IMR-90 (cell line): ENCODE results near the gene RIBC1. TPM values are rescaled to one million over a fixed set of nuclear protein-coding genes. Genes with fewer than 3 reads are reported as not detected.

Source experiments
- ATAC-seq: fragments of 200-7000 bp; cut with Tn5 transposase; 2 replicates; pipeline ENCODE4 v1.9.1; 2020; ENCODE audit warnings: low read depth, mild to moderate bottlenecking, moderate library complexity
- BruUV-seq: library from RNA; stranded (reverse); fragments of 400-500 nt; replicated peaks from 2 replicates; lab custom pipeline; 2021; lab: Mats Ljungman, UMichigan
- CTCF ChIA-PET: fragments of 300-600 bp; formaldehyde crosslinking; extraction: SDS; loops from one replicate; lab custom pipeline; 2021; ENCODE audit warnings: antibody characterized with exemption; lab: Yijun Ruan, JAX
- POLR2A ChIA-PET: fragments of 300-600 bp; sonication (Branson Sonifier 250); formaldehyde crosslinking; loops from one replicate; lab custom pipeline; 2022; ENCODE audit warnings: antibody characterized with exemption; ENCODE audit not compliant: unreplicated experiment; lab: Charles Lee
- DNase-seq: peaks from one replicate; pipeline ENCODE4 v3.0.0; 2013
- H2AFZ ChIP-seq: replicated peaks from 2 replicates; pipeline ENCODE3; 2013; ENCODE audit warnings: low read length, mild to moderate bottlenecking; ENCODE audit not compliant: poor library complexity
- H2AK5ac ChIP-seq: 2 replicates; pipeline ENCODE4 v1.6.1; 2013; ENCODE audit warnings: low read depth, low read length, inconsistent platforms
- H2AK9ac ChIP-seq: replicated peaks from 2 replicates; pipeline ENCODE3; 2013; ENCODE audit warnings: mild to moderate bottlenecking, low read depth, low read length, moderate library complexity; ENCODE audit not compliant: poor library complexity
- H2BK120ac ChIP-seq: 2 replicates; pipeline ENCODE4 v1.6.1; 2013; ENCODE audit warnings: low read depth, low read length, inconsistent platforms
- H2BK15ac ChIP-seq: 3 replicates; pipeline ENCODE4 v1.6.1; 2013; ENCODE audit warnings: low read depth, low read length, inconsistent platforms
- H2BK20ac ChIP-seq: 2 replicates; pipeline ENCODE4 v1.6.1; 2013; ENCODE audit warnings: low read depth, mild to moderate bottlenecking, inconsistent platforms, low read length, moderate library complexity
- H2BK5ac ChIP-seq: 2 replicates; pipeline ENCODE4 v1.6.1; 2013; ENCODE audit warnings: mild to moderate bottlenecking, low read depth, low read length, inconsistent platforms; ENCODE audit not compliant: poor library complexity, severe bottlenecking
- H3K14ac ChIP-seq: replicated peaks from 2 replicates; pipeline ENCODE4 v1.6.1; 2013; ENCODE audit warnings: low read depth, low read length, inconsistent platforms
- H3K18ac ChIP-seq: 2 replicates; pipeline ENCODE4 v1.6.1; 2013; ENCODE audit warnings: low read depth, low read length, control low read depth
- H3K23ac ChIP-seq: 2 replicates; pipeline ENCODE4 v1.6.1; 2013; ENCODE audit warnings: low read depth, low read length, inconsistent platforms
- H3K27ac ChIP-seq: 2 replicates; pipeline ENCODE4 v1.5.1; 2013; ENCODE audit warnings: mild to moderate bottlenecking, control low read depth, low read length; ENCODE audit not compliant: insufficient read depth
- H3K27me3 ChIP-seq: 2 replicates; pipeline ENCODE4 v1.6.1; 2013; ENCODE audit warnings: low read length; ENCODE audit not compliant: control insufficient read depth, insufficient read depth
- H3K36me3 ChIP-seq: 2 replicates; pipeline ENCODE4 v1.6.1; 2013; ENCODE audit warnings: low read length, mixed read lengths; ENCODE audit not compliant: control insufficient read depth, insufficient read depth
- H3K4ac ChIP-seq: 2 replicates; pipeline ENCODE4 v1.6.1; 2013; ENCODE audit warnings: low read depth, low read length, inconsistent platforms
- H3K4me1 ChIP-seq: 2 replicates; pipeline ENCODE4 v1.6.1; 2013; ENCODE audit warnings: low read length, mixed read lengths; ENCODE audit not compliant: control insufficient read depth, insufficient read depth
- H3K4me2 ChIP-seq: 2 replicates; pipeline ENCODE4 v1.6.1; 2013; ENCODE audit warnings: low read depth, mild to moderate bottlenecking, control low read depth, low read length, moderate library complexity
- H3K4me3 ChIP-seq: 2 replicates; pipeline ENCODE4 v1.5.1; 2013; ENCODE audit warnings: low read depth, mild to moderate bottlenecking, control low read depth, low read length, moderate library complexity; ENCODE audit not compliant: insufficient read depth
- H3K56ac ChIP-seq: 2 replicates; pipeline ENCODE4 v1.6.1; 2013; ENCODE audit warnings: low read length, inconsistent platforms; ENCODE audit not compliant: insufficient read depth; ENCODE audit errors: extremely low read depth
- H3K79me1 ChIP-seq, 2 experiments: 2 replicates each; pipeline ENCODE4 v1.6.1; 2013; ENCODE audit warnings: low read length in 2 of 2, inconsistent platforms in 1 of 2, low read depth in 1 of 2
- H3K9ac ChIP-seq: 2 replicates; pipeline ENCODE4 v1.6.1; 2013; ENCODE audit warnings: low read depth, low read length, control low read depth
- H3K9me1 ChIP-seq: 2 replicates; pipeline ENCODE4 v1.6.1; 2013; ENCODE audit warnings: low read length, inconsistent platforms; ENCODE audit not compliant: insufficient read depth
- H3K9me3 ChIP-seq: 2 replicates; pipeline ENCODE4 v1.6.1; 2013; ENCODE audit warnings: low read length; ENCODE audit not compliant: control insufficient read depth, insufficient read depth
- H4K20me1 ChIP-seq: 2 replicates; pipeline ENCODE4 v1.6.1; 2013; ENCODE audit warnings: low read length, inconsistent platforms; ENCODE audit not compliant: insufficient read depth
- H4K5ac ChIP-seq: 2 replicates; pipeline ENCODE4 v1.6.1; 2013; ENCODE audit warnings: mild to moderate bottlenecking, low read depth, low read length, control low read depth
- H4K8ac ChIP-seq, 2 experiments: 2 replicates each; pipeline ENCODE4 v1.6.1; 2013; ENCODE audit warnings: low read depth in 2 of 2, low read length in 2 of 2, control low read depth in 1 of 2, inconsistent platforms in 1 of 2
- H4K91ac ChIP-seq: 2 replicates; pipeline ENCODE4 v1.6.1; 2013; ENCODE audit warnings: low read depth, low read length, inconsistent platforms; ENCODE audit not compliant: insufficient read depth
- POLR2A ChIP-seq: IDR thresholded peaks from 2 replicates; pipeline ENCODE4 v1.6.1; 2012; ENCODE audit warnings: mild to moderate bottlenecking, low read depth, low read length
- SMC3 ChIP-seq: fragments of 150-350 bp; IDR thresholded peaks from 2 replicates; pipeline ENCODE4 v1.6.1; 2016; ENCODE audit warnings: low read depth, mild to moderate bottlenecking, antibody characterized with exemption, low read length, moderate library complexity
- WGBS, 2 experiments: methylation state at CpG; one replicate each; pipeline versions ENCODE4 v1.1.5 to v1.1.7; 2013; ENCODE audit warnings: missing lambda C conversion rate in 2 of 2; ENCODE audit not compliant: insufficient read length in 1 of 2; ENCODE audit errors: extremely low coverage in 2 of 2; 5-methylcytosine and 5-hydroxymethylcytosine counted together
- dilution Hi-C: fragments of 300-500 bp; cut with HindIII; formaldehyde crosslinking; loops from one replicate; pipeline ENCODE4 v1.14.3; 2018; ENCODE audit warnings: low sequenced_read_pairs; ENCODE audit not compliant: unreplicated experiment
- in situ Hi-C: fragments of 300-500 bp; cut with MboI; formaldehyde crosslinking; loops from 3 replicates; pipeline ENCODE4 v1.14.3; 2019; ENCODE audit warnings: low sequenced_read_pairs, inconsistent platforms, mixed read lengths
- intact Hi-C: fragments of 100-400 bp; cut with micrococcal nuclease; formaldehyde crosslinking; loops from 2 replicates; pipeline ENCODE4 v1.10.0; 2022
- polyA plus RNA-seq, 3 experiments: library from polyadenylated mRNA; depleted of rRNA; stranded (reverse); fragments of >200 nt; gene quantifications; 2 replicates each; pipeline ENCODE4 v1.2.3, GENCODE V29; 2012; ENCODE audit warnings: low replicate concordance in 1 of 3
- total RNA-seq: library from RNA; depleted of rRNA; stranded (reverse); fragments of >200 nt; gene quantifications from 2 replicates; pipeline ENCODE4 v1.2.3, GENCODE V29; 2012
- TF ChIP-seq, protein P1 (sequence below): conservative IDR thresholded peaks from 2 replicates; pipeline ENCODE4 v1.5.1; 2012; ENCODE audit warnings: mild to moderate bottlenecking, low read depth, low read length, improper control_type of control experiment
- TF ChIP-seq, protein P2 (sequence below): fragments of 150-350 bp; IDR thresholded peaks from 2 replicates; pipeline ENCODE4 v1.6.1; 2017; ENCODE audit warnings: mild to moderate bottlenecking, antibody characterized with exemption, low read length, low read depth

The RIBC1 gene
- total and polyA plus RNA-seq, 2 of the 4 experiments (the other 2 are of a cell fraction): 0.31 to 0.36 TPM

DNA sequence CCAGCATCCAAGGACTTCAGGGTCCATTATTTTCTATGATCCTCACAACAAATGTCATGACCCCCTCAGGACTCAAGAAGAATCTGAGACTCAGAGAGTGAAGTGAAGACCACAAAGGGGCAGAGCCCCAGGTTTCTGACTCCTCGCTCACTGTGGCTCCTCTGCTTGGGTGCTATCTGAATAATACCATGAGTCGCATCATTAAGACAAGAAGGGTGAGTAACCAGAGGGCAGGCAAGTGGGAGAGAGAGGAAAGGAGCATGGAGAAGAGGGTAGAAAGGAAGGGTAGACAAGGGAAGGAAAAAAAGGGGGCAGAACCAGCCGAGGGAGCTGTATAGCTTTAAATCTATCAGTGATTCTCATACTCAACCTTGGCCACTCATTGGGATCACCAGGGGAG, 27.0 kb downstream of the RIBC1 start:
- H2AK9ac ChIP-seq: no peak overlapping the region
- no peaks in the 10 kb centered on the region for H3K79me1 ChIP-seq
- no peak overlapping the region for H2BK120ac ChIP-seq
- TF ChIP-seq SMC3 (no peak), POLR2A (no peak)
- TF ChIP-seq, protein P1, sequence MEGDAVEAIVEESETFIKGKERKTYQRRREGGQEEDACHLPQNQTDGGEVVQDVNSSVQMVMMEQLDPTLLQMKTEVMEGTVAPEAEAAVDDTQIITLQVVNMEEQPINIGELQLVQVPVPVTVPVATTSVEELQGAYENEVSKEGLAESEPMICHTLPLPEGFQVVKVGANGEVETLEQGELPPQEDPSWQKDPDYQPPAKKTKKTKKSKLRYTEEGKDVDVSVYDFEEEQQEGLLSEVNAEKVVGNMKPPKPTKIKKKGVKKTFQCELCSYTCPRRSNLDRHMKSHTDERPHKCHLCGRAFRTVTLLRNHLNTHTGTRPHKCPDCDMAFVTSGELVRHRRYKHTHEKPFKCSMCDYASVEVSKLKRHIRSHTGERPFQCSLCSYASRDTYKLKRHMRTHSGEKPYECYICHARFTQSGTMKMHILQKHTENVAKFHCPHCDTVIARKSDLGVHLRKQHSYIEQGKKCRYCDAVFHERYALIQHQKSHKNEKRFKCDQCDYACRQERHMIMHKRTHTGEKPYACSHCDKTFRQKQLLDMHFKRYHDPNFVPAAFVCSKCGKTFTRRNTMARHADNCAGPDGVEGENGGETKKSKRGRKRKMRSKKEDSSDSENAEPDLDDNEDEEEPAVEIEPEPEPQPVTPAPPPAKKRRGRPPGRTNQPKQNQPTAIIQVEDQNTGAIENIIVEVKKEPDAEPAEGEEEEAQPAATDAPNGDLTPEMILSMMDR: no peak
- TF ChIP-seq, protein P2, sequence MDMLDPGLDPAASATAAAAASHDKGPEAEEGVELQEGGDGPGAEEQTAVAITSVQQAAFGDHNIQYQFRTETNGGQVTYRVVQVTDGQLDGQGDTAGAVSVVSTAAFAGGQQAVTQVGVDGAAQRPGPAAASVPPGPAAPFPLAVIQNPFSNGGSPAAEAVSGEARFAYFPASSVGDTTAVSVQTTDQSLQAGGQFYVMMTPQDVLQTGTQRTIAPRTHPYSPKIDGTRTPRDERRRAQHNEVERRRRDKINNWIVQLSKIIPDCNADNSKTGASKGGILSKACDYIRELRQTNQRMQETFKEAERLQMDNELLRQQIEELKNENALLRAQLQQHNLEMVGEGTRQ: no peak
- peaks cover 8% of the 10 kb centered on the region for H3K27me3 ChIP-seq
- H3K27ac ChIP-seq: no peak overlapping the region
- H3K4me1 ChIP-seq: no peaks in the 10 kb centered on the region
- H2BK15ac ChIP-seq: no peak overlapping the region
- H4K91ac ChIP-seq: no peak overlapping the region
- H2BK20ac ChIP-seq: no peak overlapping the region
- H2AK5ac ChIP-seq: no peak overlapping the region
- H3K4me2 ChIP-seq: no peak overlapping the region
- DNase-seq (no peak), ATAC-seq (no peak)
- POLR2A ChIA-PET: no interaction called here
- H3K14ac ChIP-seq: no peak overlapping the region
- in situ Hi-C loops (loop anchor here (10.0 kb wide), 1 partner anchor 65 kb away; no protein-coding TSS in a partner anchor), dilution Hi-C loops (no loop called here), intact Hi-C loops (no loop called here)
- CTCF ChIA-PET: no interaction called here
- no peaks in the 10 kb centered on the region for H4K20me1 ChIP-seq
- no peak overlapping the region for H4K5ac ChIP-seq
- no peak overlapping the region for H3K56ac ChIP-seq
- no TSS peak for BruUV-seq
- no peak overlapping the region for H3K18ac ChIP-seq
- H3K9ac ChIP-seq: no peak overlapping the region
- H3K4me3 ChIP-seq: no peak overlapping the region
- H2AFZ ChIP-seq: no peak overlapping the region
- no peaks in the 10 kb centered on the region for H3K36me3 ChIP-seq
- H2BK5ac ChIP-seq: no peak overlapping the region
- H3K9me1 ChIP-seq: no peaks in the 10 kb centered on the region
- no peak overlapping the region for H4K8ac ChIP-seq
- no peak overlapping the region for H3K4ac ChIP-seq
- no CpG with 5 or more reads among the region's 3 CpGs for WGBS, 2 experiments
- H3K9me3 ChIP-seq: no peaks in the 10 kb centered on the region
- no peak overlapping the region for H3K23ac ChIP-seq
